KOPT-K1 (cell line): ENCODE data around the gene HLA-DOA.

Experiments
- H3K27ac ChIP-seq: fragments of 200-600 bp; sonication (generic); 2 replicates; pipeline ENCODE4 v1.5.1; 2016; ENCODE audit warnings: antibody characterized with exemption, mild to moderate bottlenecking, low read depth, low read length; ENCODE audit not compliant: poor library complexity, severe bottlenecking
- H3K36me3 ChIP-seq: fragments of 200-600 bp; sonication (generic); 2 replicates; pipeline ENCODE4 v1.5.1; 2017; ENCODE audit warnings: antibody characterized with exemption, mild to moderate bottlenecking, low read length, moderate library complexity; ENCODE audit not compliant: insufficient read depth
- H3K9me3 ChIP-seq: fragments of 200-600 bp; sonication (generic); 2 replicates; pipeline ENCODE4 v1.5.1; 2017; ENCODE audit warnings: antibody characterized with exemption, low read length, mild to moderate bottlenecking; ENCODE audit not compliant: insufficient read depth, poor library complexity, severe bottlenecking

HLA-DOA gene

GRCh38 chr6:32993363-32993973 is 15.9 kb downstream of the HLA-DOA start:
- Histone ChIP-seq H3K27ac (no peak overlapping the region), H3K9me3 (no peaks in the 10 kb centered on the region), H3K36me3 (no peaks in the 10 kb centered on the region)

- Histone ChIP-seq H3K9me3 (no peaks in the 10 kb centered on the region), H3K36me3 (no peaks in the 10 kb centered on the region)
Observed at GRCh38 chr6:32991972-32992371, 17.4 kb downstream of the HLA-DOA start.

GRCh38 chr6:32989368-32989767 is 20.0 kb downstream of the HLA-DOA start:
- no peaks in the 10 kb centered on the region for H3K36me3 ChIP-seq
- no peaks in the 10 kb centered on the region for H3K9me3 ChIP-seq
- no peak overlapping the region for H3K27ac ChIP-seq

More at GRCh38 chr6:32991972-32992371, 17.4 kb downstream of the HLA-DOA start:
- H3K27ac ChIP-seq = no peak overlapping the region

- no peaks in the 10 kb centered on the region for H3K9me3 ChIP-seq
- no peak overlapping the region for H3K27ac ChIP-seq
- H3K36me3 ChIP-seq = peaks cover 40% of the 10 kb centered on the region
Observed at GRCh38 chr6:32984622-32985389, 24.6 kb downstream of the HLA-DOA start.

- no peaks in the 10 kb centered on the region for H3K9me3 ChIP-seq
- peaks cover 47% of the 10 kb centered on the region for H3K36me3 ChIP-seq
- no peak overlapping the region for H3K27ac ChIP-seq
Observed at GRCh38 chr6:32983964-32984621, 25.3 kb downstream of the HLA-DOA start.

- no peak overlapping the region for H3K27ac ChIP-seq
- peaks cover 53% of the 10 kb centered on the region for H3K36me3 ChIP-seq
- no peaks in the 10 kb centered on the region for H3K9me3 ChIP-seq
Observed at GRCh38 chr6:32983493-32983848, 25.9 kb downstream of the HLA-DOA start.

GRCh38 chr6:32982702-32983492 is 26.5 kb downstream of the HLA-DOA start:
- H3K36me3 ChIP-seq = peaks cover 59% of the 10 kb centered on the region
- H3K9me3 ChIP-seq = no peaks in the 10 kb centered on the region
- H3K27ac ChIP-seq = no peak overlapping the region

GRCh38 chr6:32982084-32982701 is 27.2 kb downstream of the HLA-DOA start:
- Histone ChIP-seq H3K36me3 (peaks cover 66% of the 10 kb centered on the region), H3K9me3 (no peaks in the 10 kb centered on the region), H3K27ac (no peak overlapping the region)

- H3K9me3 ChIP-seq = no peaks in the 10 kb centered on the region
- H3K36me3 ChIP-seq = peaks cover 82% of the 10 kb centered on the region
- H3K27ac ChIP-seq = no peak overlapping the region
Observed at GRCh38 chr6:32980488-32981038, 28.8 kb downstream of the HLA-DOA start.

- H3K27ac ChIP-seq = no peak overlapping the region
- no peaks in the 10 kb centered on the region for H3K9me3 ChIP-seq
- peaks cover 89% of the 10 kb centered on the region for H3K36me3 ChIP-seq
Observed at GRCh38 chr6:32979720-32980487, 29.5 kb downstream of the HLA-DOA start.

- H3K36me3 ChIP-seq = peaks cover 100% of the 10 kb centered on the region
- H3K9me3 ChIP-seq = no peaks in the 10 kb centered on the region
- no peak overlapping the region for H3K27ac ChIP-seq
Observed at GRCh38 chr6:32977953-32978324, 31.5 kb downstream of the HLA-DOA start.

- no peaks in the 10 kb centered on the region for H3K9me3 ChIP-seq
- H3K27ac ChIP-seq = no peak overlapping the region
- H3K36me3 ChIP-seq = peaks cover 100% of the 10 kb centered on the region
Observed at GRCh38 chr6:32977272-32977952, 32.0 kb downstream of the HLA-DOA start.

- Histone ChIP-seq H3K27ac (no peak overlapping the region), H3K9me3 (no peaks in the 10 kb centered on the region), H3K36me3 (peaks cover 94% of the 10 kb centered on the region)
Observed at GRCh38 chr6:32976334-32977069, 32.9 kb downstream of the HLA-DOA start.
